ENCODE data around the gene GMDS.

GRCh38 chr6:2270054-2270453 is 24.6 kb upstream of the GMDS start:
- TF ChIP-seq EZH2 (IDR thresholded peaks at IDR 0.05; ENCODE audit: insufficient read depth, poor library complexity, severe bottlenecking) (no peak), EZH2phosphoT487 (IDR thresholded peaks at IDR 0.05; ENCODE audit: insufficient read depth, low read depth) (no peak)
